IMR-90 (cell line): Measurements from ENCODE around the gene EPC1. TPM values are rescaled to one million over a fixed set of nuclear protein-coding genes. Genes with fewer than 3 reads are reported as not detected.
"Not testable (repeated sequence)": the region's sequence is repeated elsewhere in the genome, so short reads cannot be mapped to it uniquely, and the experiment has no call there.

Experiments used
- ATAC-seq: fragments of 200-7000 bp; cut with Tn5 transposase; 2 replicates; pipeline ENCODE4 v1.9.1; 2020; ENCODE audit warnings: low read depth, mild to moderate bottlenecking, moderate library complexity
- BruUV-seq: library from RNA; stranded (reverse); fragments of 400-500 nt; replicated peaks from 2 replicates; lab custom pipeline; 2021; lab: Mats Ljungman, UMichigan
- CTCF ChIA-PET: fragments of 300-600 bp; formaldehyde crosslinking; extraction: SDS; loops from one replicate; lab custom pipeline; 2021; ENCODE audit warnings: antibody characterized with exemption; lab: Yijun Ruan, JAX
- POLR2A ChIA-PET: fragments of 300-600 bp; sonication (Branson Sonifier 250); formaldehyde crosslinking; loops from one replicate; lab custom pipeline; 2022; ENCODE audit warnings: antibody characterized with exemption; ENCODE audit not compliant: unreplicated experiment; lab: Charles Lee
- DNase-seq: peaks from one replicate; pipeline ENCODE4 v3.0.0; 2013
- H2AFZ ChIP-seq: replicated peaks from 2 replicates; pipeline ENCODE3; 2013; ENCODE audit warnings: low read length, mild to moderate bottlenecking; ENCODE audit not compliant: poor library complexity
- H2AK5ac ChIP-seq: 2 replicates; pipeline ENCODE4 v1.6.1; 2013; ENCODE audit warnings: low read depth, low read length, inconsistent platforms
- H2AK9ac ChIP-seq: replicated peaks from 2 replicates; pipeline ENCODE3; 2013; ENCODE audit warnings: mild to moderate bottlenecking, low read depth, low read length, moderate library complexity; ENCODE audit not compliant: poor library complexity
- H2BK120ac ChIP-seq: 2 replicates; pipeline ENCODE4 v1.6.1; 2013; ENCODE audit warnings: low read depth, low read length, inconsistent platforms
- H2BK15ac ChIP-seq: 3 replicates; pipeline ENCODE4 v1.6.1; 2013; ENCODE audit warnings: low read depth, low read length, inconsistent platforms
- H2BK20ac ChIP-seq: 2 replicates; pipeline ENCODE4 v1.6.1; 2013; ENCODE audit warnings: low read depth, mild to moderate bottlenecking, inconsistent platforms, low read length, moderate library complexity
- H2BK5ac ChIP-seq: 2 replicates; pipeline ENCODE4 v1.6.1; 2013; ENCODE audit warnings: mild to moderate bottlenecking, low read depth, low read length, inconsistent platforms; ENCODE audit not compliant: poor library complexity, severe bottlenecking
- H3K14ac ChIP-seq: replicated peaks from 2 replicates; pipeline ENCODE4 v1.6.1; 2013; ENCODE audit warnings: low read depth, low read length, inconsistent platforms
- H3K18ac ChIP-seq: 2 replicates; pipeline ENCODE4 v1.6.1; 2013; ENCODE audit warnings: low read depth, low read length, control low read depth
- H3K23ac ChIP-seq: 2 replicates; pipeline ENCODE4 v1.6.1; 2013; ENCODE audit warnings: low read depth, low read length, inconsistent platforms
- H3K27ac ChIP-seq: 2 replicates; pipeline ENCODE4 v1.5.1; 2013; ENCODE audit warnings: mild to moderate bottlenecking, control low read depth, low read length; ENCODE audit not compliant: insufficient read depth
- H3K27me3 ChIP-seq: 2 replicates; pipeline ENCODE4 v1.6.1; 2013; ENCODE audit warnings: low read length; ENCODE audit not compliant: control insufficient read depth, insufficient read depth
- H3K36me3 ChIP-seq: 2 replicates; pipeline ENCODE4 v1.6.1; 2013; ENCODE audit warnings: low read length, mixed read lengths; ENCODE audit not compliant: control insufficient read depth, insufficient read depth
- H3K4ac ChIP-seq: 2 replicates; pipeline ENCODE4 v1.6.1; 2013; ENCODE audit warnings: low read depth, low read length, inconsistent platforms
- H3K4me1 ChIP-seq: 2 replicates; pipeline ENCODE4 v1.6.1; 2013; ENCODE audit warnings: low read length, mixed read lengths; ENCODE audit not compliant: control insufficient read depth, insufficient read depth
- H3K4me2 ChIP-seq: 2 replicates; pipeline ENCODE4 v1.6.1; 2013; ENCODE audit warnings: low read depth, mild to moderate bottlenecking, control low read depth, low read length, moderate library complexity
- H3K4me3 ChIP-seq: 2 replicates; pipeline ENCODE4 v1.5.1; 2013; ENCODE audit warnings: low read depth, mild to moderate bottlenecking, control low read depth, low read length, moderate library complexity; ENCODE audit not compliant: insufficient read depth
- H3K56ac ChIP-seq: 2 replicates; pipeline ENCODE4 v1.6.1; 2013; ENCODE audit warnings: low read length, inconsistent platforms; ENCODE audit not compliant: insufficient read depth; ENCODE audit errors: extremely low read depth
- H3K79me1 ChIP-seq, 2 experiments: 2 replicates each; pipeline ENCODE4 v1.6.1; 2013; ENCODE audit warnings: low read length in 2 of 2, inconsistent platforms in 1 of 2, low read depth in 1 of 2
- H3K9ac ChIP-seq: 2 replicates; pipeline ENCODE4 v1.6.1; 2013; ENCODE audit warnings: low read depth, low read length, control low read depth
- H3K9me1 ChIP-seq: 2 replicates; pipeline ENCODE4 v1.6.1; 2013; ENCODE audit warnings: low read length, inconsistent platforms; ENCODE audit not compliant: insufficient read depth
- H3K9me3 ChIP-seq: 2 replicates; pipeline ENCODE4 v1.6.1; 2013; ENCODE audit warnings: low read length; ENCODE audit not compliant: control insufficient read depth, insufficient read depth
- H4K20me1 ChIP-seq: 2 replicates; pipeline ENCODE4 v1.6.1; 2013; ENCODE audit warnings: low read length, inconsistent platforms; ENCODE audit not compliant: insufficient read depth
- H4K5ac ChIP-seq: 2 replicates; pipeline ENCODE4 v1.6.1; 2013; ENCODE audit warnings: mild to moderate bottlenecking, low read depth, low read length, control low read depth
- H4K8ac ChIP-seq, 2 experiments: 2 replicates each; pipeline ENCODE4 v1.6.1; 2013; ENCODE audit warnings: low read depth in 2 of 2, low read length in 2 of 2, control low read depth in 1 of 2, inconsistent platforms in 1 of 2
- H4K91ac ChIP-seq: 2 replicates; pipeline ENCODE4 v1.6.1; 2013; ENCODE audit warnings: low read depth, low read length, inconsistent platforms; ENCODE audit not compliant: insufficient read depth
- WGBS, 2 experiments: methylation state at CpG; one replicate each; pipeline versions ENCODE4 v1.1.5 to v1.1.7; 2013; ENCODE audit warnings: missing lambda C conversion rate in 2 of 2; ENCODE audit not compliant: insufficient read length in 1 of 2; ENCODE audit errors: extremely low coverage in 2 of 2; 5-methylcytosine and 5-hydroxymethylcytosine counted together
- dilution Hi-C: fragments of 300-500 bp; cut with HindIII; formaldehyde crosslinking; loops from one replicate; pipeline ENCODE4 v1.14.3; 2018; ENCODE audit warnings: low sequenced_read_pairs; ENCODE audit not compliant: unreplicated experiment
- in situ Hi-C: fragments of 300-500 bp; cut with MboI; formaldehyde crosslinking; loops from 3 replicates; pipeline ENCODE4 v1.14.3; 2019; ENCODE audit warnings: low sequenced_read_pairs, inconsistent platforms, mixed read lengths
- intact Hi-C: fragments of 100-400 bp; cut with micrococcal nuclease; formaldehyde crosslinking; loops from 2 replicates; pipeline ENCODE4 v1.10.0; 2022
- polyA plus RNA-seq, 3 experiments: library from polyadenylated mRNA; depleted of rRNA; stranded (reverse); fragments of >200 nt; gene quantifications; 2 replicates each; pipeline ENCODE4 v1.2.3, GENCODE V29; 2012; ENCODE audit warnings: low replicate concordance in 1 of 3
- total RNA-seq: library from RNA; depleted of rRNA; stranded (reverse); fragments of >200 nt; gene quantifications from 2 replicates; pipeline ENCODE4 v1.2.3, GENCODE V29; 2012

Gene EPC1
- total and polyA plus RNA-seq, 2 of the 4 experiments (the other 2 are of a cell fraction), result 21.9 to 23.5 TPM

DNA sequence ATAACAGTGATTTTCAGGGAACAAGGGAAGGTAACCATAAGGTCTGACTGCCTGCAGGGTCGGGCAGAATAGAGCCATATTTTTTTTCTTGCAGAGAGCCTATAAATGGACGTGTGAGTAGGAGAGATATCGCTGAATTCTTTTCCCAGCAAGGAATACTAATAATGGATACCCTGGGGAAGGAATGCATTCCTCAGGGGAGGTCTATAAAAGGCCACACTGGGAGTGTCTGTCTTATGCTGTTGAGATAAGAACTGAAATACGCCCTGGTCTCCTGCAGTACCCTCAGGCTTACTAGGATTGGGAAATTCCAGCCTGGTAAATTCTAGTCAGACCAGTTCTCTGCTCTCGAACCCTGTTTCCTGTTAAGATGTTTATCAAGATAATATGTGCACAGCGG is 127.8 kb downstream of the EPC1 start:
- H3K9ac ChIP-seq, H3K9me1 ChIP-seq, H3K18ac ChIP-seq, H3K14ac ChIP-seq, H2BK15ac ChIP-seq, H3K27me3 ChIP-seq, H4K91ac ChIP-seq, H4K8ac ChIP-seq, H2AFZ ChIP-seq, H3K36me3 ChIP-seq, H3K9me3 ChIP-seq, H2BK20ac ChIP-seq, H3K4me3 ChIP-seq, H3K79me1 ChIP-seq, H4K20me1 ChIP-seq, dilution Hi-C loops, intact Hi-C loops, H3K4me1 ChIP-seq, H2BK120ac ChIP-seq, DNase-seq, H3K56ac ChIP-seq, H3K4me2 ChIP-seq, BruUV-seq, POLR2A ChIA-PET, CTCF ChIA-PET, H2AK9ac ChIP-seq, H3K23ac ChIP-seq, H4K5ac ChIP-seq, ATAC-seq, H2AK5ac ChIP-seq, H2BK5ac ChIP-seq, H3K4ac ChIP-seq, H3K27ac ChIP-seq: not testable (repeated sequence)
- in situ Hi-C loops, result loop anchor here (25.0 kb wide), 1 partner anchor 357 kb away; no protein-coding TSS in a partner anchor
- 70% methylated on average over 2 of the region's 6 CpGs; no CpG with 5 or more reads in 1 of the 2 experiments for WGBS, 2 experiments

DNA sequence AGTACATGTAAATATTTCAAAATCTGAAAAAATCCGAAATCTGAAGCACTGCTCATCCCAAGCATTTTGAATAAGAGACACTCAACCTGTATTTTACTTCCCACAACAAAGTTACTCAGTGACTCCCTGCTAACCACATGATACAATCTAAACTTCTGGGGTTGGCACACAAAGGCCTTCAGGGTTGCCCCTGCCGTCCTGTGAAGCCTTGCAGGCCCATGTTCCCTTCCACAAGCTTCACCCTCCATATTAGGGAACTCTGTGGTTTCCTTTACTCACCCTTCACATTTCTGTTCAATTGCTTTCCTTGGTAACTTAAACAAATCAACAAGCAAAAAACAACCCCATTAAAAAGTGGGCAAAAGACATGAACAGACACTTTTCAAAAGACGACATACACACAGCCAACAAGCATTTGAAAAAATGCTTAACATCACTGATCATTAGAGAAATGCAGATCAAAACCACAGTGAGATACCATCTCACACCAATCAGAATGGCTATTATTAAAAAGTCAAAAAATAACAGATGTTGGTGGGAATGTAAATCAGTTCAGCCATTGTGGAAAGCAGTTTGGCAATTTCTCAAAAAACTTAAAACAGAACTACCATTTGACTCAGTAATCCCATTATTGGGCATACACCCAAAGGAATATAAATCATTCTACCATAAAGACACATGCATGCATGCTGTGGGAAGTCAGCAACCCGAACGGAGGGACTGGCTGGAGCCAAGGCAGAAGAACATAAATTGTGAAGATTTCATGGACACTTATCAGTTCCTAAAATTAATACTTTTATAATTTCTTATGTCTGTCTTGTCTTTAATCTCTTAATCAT is 128.5 kb downstream of the EPC1 start:
- H4K91ac ChIP-seq, H3K56ac ChIP-seq, H3K14ac ChIP-seq, H3K79me1 ChIP-seq, H2AK9ac ChIP-seq, POLR2A ChIA-PET, H3K4me3 ChIP-seq, H3K36me3 ChIP-seq, H3K9me1 ChIP-seq, H2BK15ac ChIP-seq, H3K18ac ChIP-seq, H3K23ac ChIP-seq, H3K27ac ChIP-seq, intact Hi-C loops, H4K5ac ChIP-seq, dilution Hi-C loops, H2AK5ac ChIP-seq, H4K8ac ChIP-seq, H4K20me1 ChIP-seq, H2BK120ac ChIP-seq, H3K9me3 ChIP-seq, H3K4me2 ChIP-seq, H3K27me3 ChIP-seq, DNase-seq, H2BK20ac ChIP-seq, H3K4ac ChIP-seq, H2AFZ ChIP-seq, BruUV-seq, CTCF ChIA-PET, H3K4me1 ChIP-seq, H2BK5ac ChIP-seq, H3K9ac ChIP-seq, ATAC-seq: not testable (repeated sequence)
- in situ Hi-C loops, result loop anchor here (25.0 kb wide), 1 partner anchor 356 kb away; no protein-coding TSS in a partner anchor
- WGBS, 2 experiments, result 40% methylated on average over 1 of the region's 5 CpGs; no CpG with 5 or more reads in 1 of the 2 experiments
